GM19463 (cell line): Measurements from ENCODE around the gene NSFL1C.

Experiments used
- ATAC-seq: cut with Tn5 transposase; IDR thresholded peaks from one replicate; pipeline ENCODE4 v1.9.1; 2021; ENCODE audit warnings: mild to moderate bottlenecking, moderate library complexity; ENCODE audit not compliant: unreplicated experiment

Gene NSFL1C

DNA sequence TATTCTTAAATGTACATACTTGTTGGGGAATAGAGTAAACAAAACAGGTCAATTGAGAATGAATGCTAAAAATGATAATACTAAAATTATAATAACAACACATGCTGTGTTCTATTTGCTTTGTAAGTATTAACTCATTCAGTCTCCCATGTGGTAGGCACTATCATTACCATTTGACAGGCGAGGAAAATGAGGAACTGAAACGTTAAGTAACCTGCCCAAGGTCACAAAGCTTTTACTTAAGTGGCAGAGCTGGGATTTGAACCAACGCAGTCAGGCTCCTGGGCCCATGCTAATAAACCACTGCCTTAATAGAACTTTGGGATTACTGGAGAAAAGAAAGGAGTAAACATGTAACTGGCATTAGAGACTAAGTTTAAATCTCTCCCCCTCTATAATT is 3.8 kb downstream of the NSFL1C start:
- no peak for ATAC-seq

- no peak for ATAC-seq
These were observed 4.6 kb downstream of the NSFL1C start for GRCh38 chr20:1462001-1462400.

GRCh38 chr20:1460275-1460674 is 6.4 kb downstream of the NSFL1C start:
- no peak for ATAC-seq

DNA sequence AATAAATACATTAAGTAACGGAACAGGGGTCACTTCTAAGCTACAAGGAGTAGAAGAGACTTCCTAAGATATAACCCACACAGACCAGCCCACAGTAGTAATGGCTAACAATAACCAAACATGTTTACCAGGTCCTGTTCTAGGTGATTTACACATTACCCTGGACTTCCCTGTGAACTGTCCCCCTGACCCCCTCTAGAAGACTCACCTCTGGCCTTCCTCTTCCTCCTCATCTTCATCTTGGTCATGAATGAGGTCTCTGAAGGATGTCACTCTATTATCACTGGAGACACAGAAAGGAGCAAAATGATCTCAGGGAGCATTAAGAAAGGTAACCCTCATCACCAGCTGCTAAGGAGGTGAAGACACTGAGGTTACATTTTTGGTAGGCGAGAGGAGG is 8.7 kb downstream of the NSFL1C start:
- no peak for ATAC-seq

DNA sequence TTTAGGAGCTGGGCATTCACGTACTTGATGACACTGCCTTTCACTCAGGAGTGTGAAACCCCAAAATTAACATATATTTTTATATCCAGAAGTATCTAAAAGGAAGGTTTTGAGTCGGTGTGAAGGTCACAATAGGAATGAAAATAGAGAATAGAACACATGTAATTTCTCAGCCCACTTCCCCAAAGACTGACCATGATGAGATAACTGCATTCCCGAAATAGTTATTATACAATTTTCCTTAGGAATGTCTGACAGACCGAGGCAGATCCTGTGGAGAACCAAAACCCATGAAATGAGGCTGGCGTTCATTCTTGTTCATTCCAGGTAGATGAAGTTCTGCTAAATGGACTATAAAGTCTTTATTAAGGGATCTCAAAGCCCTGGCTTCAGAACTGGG is 10.3 kb downstream of the NSFL1C start:
- no peak for ATAC-seq

DNA sequence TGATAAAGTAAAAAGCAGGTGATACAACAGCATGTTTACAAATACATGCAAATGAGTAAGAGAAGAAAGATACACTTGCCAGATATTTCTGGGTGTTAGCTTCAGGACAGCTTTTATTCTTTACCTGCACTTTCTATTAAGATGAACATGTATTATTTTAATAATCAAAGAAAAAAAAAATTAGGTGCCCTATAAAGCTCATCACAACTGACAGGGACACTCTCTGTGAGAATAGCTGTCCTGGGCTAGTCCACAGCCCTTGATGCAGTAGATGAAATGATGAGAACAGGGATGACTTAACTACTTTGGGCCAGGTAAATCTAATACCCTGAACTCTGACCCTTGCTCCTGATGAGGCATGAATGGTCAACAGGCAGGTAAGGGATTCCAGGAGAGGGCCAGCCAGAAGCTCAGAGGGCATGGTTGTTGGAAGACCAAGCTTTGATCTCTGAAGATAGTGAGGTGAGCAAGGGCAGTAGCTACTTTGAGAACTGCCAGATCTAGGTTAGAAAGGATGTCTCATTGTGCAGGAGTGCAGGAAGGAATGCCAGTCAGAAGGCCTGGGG is 15.6 kb downstream of the NSFL1C start:
- ATAC-seq, result no peak

- no peak for ATAC-seq
These were observed 17.3 kb downstream of the NSFL1C start for GRCh38 chr20:1449370-1449769.

- ATAC-seq, result no peak
These were observed 18.5 kb downstream of the NSFL1C start for GRCh38 chr20:1448081-1448620.

DNA sequence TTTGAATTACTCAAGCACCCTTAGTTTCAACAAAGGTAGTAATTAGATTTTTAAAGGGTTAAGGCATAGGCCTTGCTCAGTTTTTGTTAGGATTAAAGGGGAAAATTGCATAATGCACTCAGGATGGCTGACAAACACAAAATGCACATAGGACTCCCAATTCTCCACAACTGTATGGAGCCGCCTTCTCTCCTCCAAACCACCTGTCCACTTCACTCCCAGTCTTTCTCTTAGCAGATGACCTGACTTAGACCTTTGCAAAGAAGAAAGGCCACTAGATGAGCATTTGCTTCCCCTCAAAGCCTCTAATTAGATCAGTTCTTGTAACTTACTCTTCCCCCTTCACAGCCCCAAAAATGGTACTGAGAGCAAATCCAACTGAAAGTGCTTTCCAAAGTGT is 20.1 kb downstream of the NSFL1C start:
- ATAC-seq, result no peak

DNA sequence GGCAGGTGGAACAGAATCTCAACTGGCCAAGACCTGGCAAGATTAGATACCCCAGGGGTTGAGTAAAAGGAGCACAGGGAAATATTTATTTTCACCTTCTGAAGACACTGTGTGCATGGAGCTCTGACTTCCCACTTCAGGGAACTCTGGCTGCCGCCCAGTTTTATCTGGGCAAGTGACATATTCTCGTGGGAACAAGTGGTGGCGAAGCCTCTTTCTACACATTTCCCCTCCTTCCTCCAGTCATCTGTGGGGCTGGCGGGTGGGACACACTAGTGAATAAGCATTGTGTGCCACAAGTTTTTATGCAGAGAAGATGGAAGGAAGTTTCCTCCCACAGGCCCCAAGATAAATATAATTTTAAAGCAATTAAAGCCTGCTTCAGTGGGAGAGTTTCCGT is 23.6 kb downstream of the NSFL1C start:
- ATAC-seq, result no peak

GRCh38 chr20:1442304-1442703 is 24.3 kb downstream of the NSFL1C start:
- no peak for ATAC-seq

DNA sequence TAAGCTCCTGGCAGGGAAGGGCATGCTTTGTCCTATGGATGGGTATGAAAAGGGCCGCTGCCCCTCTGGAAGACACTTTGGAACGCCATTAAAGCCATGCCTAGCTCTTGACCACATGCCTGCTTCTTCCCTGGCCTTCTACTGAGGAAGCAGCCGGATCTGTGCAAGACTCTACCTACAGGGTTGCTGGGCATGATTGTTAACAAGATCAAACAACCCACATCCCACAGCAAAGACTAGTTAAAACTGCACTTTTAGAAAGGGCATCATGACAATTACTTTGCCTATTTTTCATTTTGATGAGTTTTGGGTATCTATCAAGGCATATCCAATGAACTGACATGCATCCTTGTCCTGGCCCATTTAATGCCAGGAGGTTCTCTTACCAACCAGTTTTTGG is 25.5 kb downstream of the NSFL1C start:
- ATAC-seq, result no peak

DNA sequence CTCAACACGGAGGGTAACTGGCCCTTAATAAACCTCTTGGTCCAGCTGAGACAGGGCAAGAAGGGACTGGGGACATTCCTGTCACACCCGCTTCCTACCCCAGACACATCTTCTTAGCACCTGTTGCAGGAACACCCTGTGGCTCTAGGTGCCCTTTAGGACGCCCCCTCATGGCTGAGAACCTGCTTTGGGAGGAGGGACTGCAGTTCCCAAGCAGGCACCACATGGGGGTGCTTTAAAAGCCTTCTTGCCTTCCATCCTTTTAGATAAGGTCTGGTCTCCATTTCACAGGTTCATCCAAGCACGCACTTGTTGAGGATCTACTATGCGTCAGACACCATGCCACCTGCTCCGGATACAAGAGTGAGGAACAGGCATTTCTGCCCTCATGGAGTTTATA is 26.6 kb downstream of the NSFL1C start:
- ATAC-seq, result no peak

DNA sequence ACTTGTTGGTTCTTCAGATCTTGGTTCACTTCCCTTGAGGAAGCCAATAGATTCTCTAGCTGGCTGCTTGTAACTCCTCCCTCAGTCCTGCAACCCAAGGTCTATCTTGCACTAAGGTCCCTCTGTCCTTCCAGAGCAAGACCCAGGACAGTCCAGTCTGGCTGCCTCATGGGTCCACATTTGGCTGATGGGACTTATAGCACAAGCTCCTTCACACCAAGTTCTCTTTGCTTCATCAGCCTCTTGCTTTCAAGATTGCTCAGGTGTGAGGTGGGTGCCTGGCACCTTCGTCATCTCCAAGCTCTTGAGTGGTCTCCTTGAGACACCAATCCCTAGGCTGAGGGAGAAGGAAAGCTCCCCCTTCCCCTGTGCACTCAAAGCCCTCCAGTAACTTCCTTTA is 28.3 kb downstream of the NSFL1C start:
- ATAC-seq, result no peak

DNA sequence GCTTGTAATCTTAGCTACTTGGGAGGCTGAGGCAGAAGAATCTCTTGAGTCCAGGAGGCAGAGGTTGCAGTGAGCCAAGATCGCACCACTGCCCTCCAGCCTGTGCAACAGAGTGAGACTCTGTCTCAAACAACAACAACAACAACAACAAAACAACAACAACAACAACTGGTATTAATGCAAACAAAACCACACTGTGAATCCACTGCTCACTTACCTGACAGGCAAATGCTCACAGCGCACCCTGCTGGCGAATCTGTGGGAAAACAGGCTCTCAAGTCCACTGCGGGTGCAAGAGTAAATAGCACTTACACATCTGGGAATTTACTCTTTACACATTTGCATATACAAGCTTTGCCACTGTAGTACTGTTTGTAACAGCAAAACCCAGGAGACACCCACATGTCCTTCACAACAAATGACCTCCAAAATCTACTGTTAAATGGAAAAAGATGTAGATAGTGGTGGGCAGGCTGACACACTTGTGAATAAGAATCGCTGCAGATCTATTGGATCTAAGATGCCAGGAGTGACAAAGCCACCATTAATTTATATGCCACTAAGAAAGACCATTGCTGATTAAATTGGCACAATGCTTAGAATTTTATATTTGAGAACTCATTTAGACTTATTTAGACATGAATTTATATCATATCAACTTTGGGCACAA is 29.3 kb downstream of the NSFL1C start:
- ATAC-seq, result peak; percentile 43

DNA sequence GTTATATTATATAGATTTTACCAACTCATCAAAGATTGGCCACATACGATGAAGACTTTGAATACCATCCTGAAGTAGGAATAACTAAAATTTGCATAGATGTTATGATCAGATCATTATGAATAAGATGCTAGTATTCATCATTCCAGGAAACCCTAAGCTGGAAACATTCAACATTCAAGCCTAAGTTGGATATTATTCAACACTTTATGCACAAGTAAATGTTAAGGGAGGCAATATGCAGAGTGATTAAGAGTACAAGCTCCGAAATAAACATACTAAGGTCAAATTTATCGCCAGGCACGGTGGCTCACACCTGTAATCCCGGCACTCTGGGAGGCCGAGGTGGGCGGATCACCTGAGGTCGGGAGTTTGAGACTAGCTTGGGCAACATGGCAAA is 30.4 kb downstream of the NSFL1C start:
- no peak for ATAC-seq

- ATAC-seq, result no peak
These were observed 31.3 kb downstream of the NSFL1C start for GRCh38 chr20:1435337-1435699.

GRCh38 chr20:1434571-1435336 is 31.9 kb downstream of the NSFL1C start:
- peak; percentile 94 for ATAC-seq

DNA sequence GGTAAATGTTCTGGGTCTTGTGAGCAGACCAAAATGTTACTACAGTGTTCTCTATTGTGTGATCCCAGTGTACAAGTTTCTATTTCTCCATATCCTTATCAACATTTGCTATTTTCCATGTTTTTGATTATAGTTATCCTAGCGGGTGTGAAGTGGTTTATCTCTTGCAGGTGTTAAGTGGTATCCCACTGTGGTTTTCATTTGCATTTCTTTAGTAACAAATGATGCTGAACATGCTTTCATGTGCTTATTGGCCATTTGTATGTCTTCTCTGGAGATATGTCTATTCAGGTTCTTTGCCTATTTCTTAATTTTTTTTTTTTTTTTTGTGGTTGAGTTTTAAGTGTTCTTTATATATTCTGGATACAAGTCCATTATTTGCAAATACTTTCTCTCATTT is 35.5 kb downstream of the NSFL1C start:
- ATAC-seq, result no peak

DNA sequence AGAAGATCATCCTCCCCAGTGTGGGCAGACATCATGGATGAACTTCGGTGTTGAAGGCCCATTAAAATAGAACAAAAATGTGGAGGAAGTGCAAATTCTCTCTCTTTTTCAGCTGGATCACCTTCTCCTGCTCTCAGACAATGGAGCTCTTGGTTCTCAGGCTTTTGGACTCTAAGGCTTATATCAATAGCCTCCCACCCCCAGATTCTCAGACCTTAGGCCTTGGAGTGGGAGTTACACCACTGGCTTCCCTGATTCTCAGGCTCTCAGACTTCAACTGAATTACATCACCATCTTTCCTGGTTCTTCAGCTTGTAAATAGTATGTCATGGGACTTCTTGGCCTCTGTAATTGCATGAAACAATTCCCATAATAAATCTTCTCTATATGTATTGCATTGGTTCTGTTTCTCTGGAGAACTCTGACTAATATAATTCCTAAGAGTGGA is 36.6 kb downstream of the NSFL1C start:
- ATAC-seq, result no peak

GRCh38 chr20:1429143-1429728 is 37.4 kb downstream of the NSFL1C start:
- no peak for ATAC-seq
